WERI-Rb-1 (cell line): Measurements from ENCODE around the gene ENTREP3.
A peak's percentile ranks its signal among the peaks of the same experiment; 100 is the strongest.
"Not testable (repeated sequence)": the region's sequence is repeated elsewhere in the genome, so short reads cannot be mapped to it uniquely, and the experiment has no call there.

Experiments used
- DNase-seq: peaks from one replicate; pipeline ENCODE4 v3.0.0-alpha.2; 2020
- H3K27ac ChIP-seq: fragments of 250-450 bp; sonication (Bioruptor Pico); 2 replicates; pipeline ENCODE4 v1.5.1; 2020; ENCODE audit warnings: mild to moderate bottlenecking, moderate library complexity
- H3K27me3 ChIP-seq: fragments of 250-450 bp; sonication (Bioruptor Pico); 2 replicates; pipeline ENCODE4 v1.5.1; 2021; ENCODE audit warnings: mild to moderate bottlenecking, low read depth, moderate library complexity; ENCODE audit not compliant: insufficient read depth, severe bottlenecking
- H3K36me3 ChIP-seq: fragments of 250-450 bp; sonication (Bioruptor Pico); 2 replicates; pipeline ENCODE4 v1.5.1; 2020; ENCODE audit warnings: mild to moderate bottlenecking, moderate library complexity
- H3K4me3 ChIP-seq: 2 replicates; pipeline ENCODE4 v1.5.1; 2011; ENCODE audit warnings: low read depth, mild to moderate bottlenecking, control low read depth, low read length
- H3K9me3 ChIP-seq: fragments of 250-450 bp; sonication (Bioruptor Pico); 2 replicates; pipeline ENCODE4 v1.5.1; 2021; ENCODE audit warnings: mild to moderate bottlenecking, moderate library complexity; ENCODE audit not compliant: severe bottlenecking
- CTCF ChIP-seq: IDR thresholded peaks from 2 replicates; pipeline ENCODE4 v1.5.1; 2011; ENCODE audit warnings: low read depth, mild to moderate bottlenecking, control low read depth, inconsistent platforms, low read length

The ENTREP3 gene

GRCh38 chr1:155236451-155236850 is 18.8 kb downstream of the ENTREP3 start:
- H3K4me3 ChIP-seq, result no peak overlapping the region
- no peaks in the 10 kb centered on the region for H3K27me3 ChIP-seq
- no peak overlapping the region for H3K27ac ChIP-seq
- peaks cover 28% of the 10 kb centered on the region for H3K36me3 ChIP-seq
- DNase-seq, result no peak
- no peak for TF ChIP-seq CTCF
- no peaks in the 10 kb centered on the region for H3K9me3 ChIP-seq

DNA sequence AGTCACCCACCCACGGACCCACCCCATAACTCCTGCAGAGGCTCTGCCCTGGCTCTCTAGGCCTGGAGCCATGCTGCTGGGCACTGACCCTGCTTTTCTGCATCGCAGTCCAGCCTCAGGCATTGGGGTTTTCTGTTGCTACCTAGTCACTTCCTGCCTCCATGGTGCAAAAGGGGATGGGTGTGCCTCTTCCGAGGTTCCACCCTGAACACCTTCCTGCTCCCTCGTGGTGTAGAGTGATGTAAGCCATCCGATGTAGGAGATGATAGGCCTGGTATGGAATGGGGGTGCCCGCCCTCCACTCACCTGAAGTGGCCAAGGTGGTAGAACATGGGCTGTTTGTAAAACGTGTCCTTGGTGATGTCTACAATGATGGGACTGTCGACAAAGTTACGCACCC is 19.9 kb downstream of the ENTREP3 start:
- not testable (repeated sequence) for H3K27ac ChIP-seq, H3K27me3 ChIP-seq, DNase-seq, H3K9me3 ChIP-seq, H3K4me3 ChIP-seq
- peaks cover 28% of the 10 kb centered on the region for H3K36me3 ChIP-seq

GRCh38 chr1:155233502-155233901 is 21.8 kb downstream of the ENTREP3 start:
- H3K4me3 ChIP-seq, H3K27me3 ChIP-seq, DNase-seq: not testable (repeated sequence)

DNA sequence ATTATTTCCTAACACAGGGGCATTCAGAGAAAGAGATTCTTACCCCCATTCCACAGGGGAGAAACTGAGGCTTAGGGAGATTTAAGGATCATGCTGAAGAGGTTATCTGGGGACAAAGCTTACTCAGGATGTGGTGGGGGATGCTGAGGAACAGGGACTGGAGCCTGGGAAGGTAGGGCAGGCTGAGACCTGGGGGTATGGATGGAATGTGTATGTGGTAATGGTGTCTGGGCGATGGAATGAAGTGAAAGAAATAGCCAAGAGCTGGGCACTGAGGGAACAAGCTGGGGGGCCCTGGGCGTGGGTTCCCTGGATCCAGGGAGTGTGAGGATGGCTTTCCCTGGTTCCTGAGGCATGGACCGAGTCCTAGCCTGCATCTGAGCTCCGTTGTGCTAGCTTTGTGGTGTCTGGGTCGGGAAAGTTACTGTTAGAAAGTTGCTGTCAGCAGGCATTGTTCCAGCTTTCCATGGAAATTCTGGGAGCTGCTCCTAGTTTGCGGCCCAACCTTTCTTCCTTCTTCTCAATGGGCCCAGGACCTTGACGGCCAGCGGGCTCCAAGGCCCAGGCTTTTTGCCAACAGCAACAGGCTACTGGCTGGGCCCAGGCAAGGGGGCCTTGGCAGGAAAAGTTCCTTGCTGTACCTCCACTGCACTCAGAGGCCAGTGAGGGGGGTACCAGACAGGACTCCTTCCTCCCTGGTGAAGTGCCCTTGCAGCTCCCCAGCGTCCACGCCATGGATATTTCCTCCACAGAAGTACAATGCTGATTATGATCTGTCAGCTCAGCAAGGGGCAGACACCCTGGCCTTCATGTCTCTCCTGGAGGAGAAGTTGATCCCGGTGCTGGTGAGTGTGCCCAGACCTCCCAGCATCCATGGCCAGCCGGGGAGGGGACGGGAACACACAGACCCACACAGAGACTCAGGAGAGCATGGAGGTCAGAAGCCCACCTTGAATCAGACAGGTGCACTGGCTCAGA is 23.0 kb downstream of the ENTREP3 start:
- not testable (repeated sequence) for H3K9me3 ChIP-seq, H3K27ac ChIP-seq, DNase-seq, H3K27me3 ChIP-seq, H3K4me3 ChIP-seq
- peaks cover 15% of the 10 kb centered on the region for H3K36me3 ChIP-seq

More at GRCh38 chr1:155233502-155233901, 21.8 kb downstream of the ENTREP3 start:
- not testable (repeated sequence) for H3K27ac ChIP-seq, H3K9me3 ChIP-seq
- H3K36me3 ChIP-seq, result peaks cover 23% of the 10 kb centered on the region

DNA sequence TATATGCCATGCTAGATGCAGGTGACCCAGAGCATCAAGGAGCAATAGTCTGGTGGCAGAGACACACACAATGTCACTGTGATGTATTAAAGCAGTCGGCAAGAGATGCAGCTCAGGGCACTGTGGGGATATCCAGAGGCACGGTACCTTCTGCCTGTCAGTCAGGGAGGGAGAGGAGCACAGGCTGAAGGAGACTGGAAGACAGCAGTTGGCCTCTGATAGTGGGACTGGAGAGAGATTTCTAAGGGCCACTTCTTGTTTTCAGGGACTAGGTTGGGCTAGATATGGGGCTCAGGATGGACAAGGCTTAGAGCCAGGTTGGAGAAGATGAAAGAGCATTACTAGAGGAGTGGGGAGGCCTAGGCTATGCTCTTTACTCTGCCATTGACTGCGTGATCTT is 24.0 kb downstream of the ENTREP3 start:
- H3K27ac ChIP-seq, DNase-seq, H3K36me3 ChIP-seq, H3K4me3 ChIP-seq, H3K9me3 ChIP-seq, H3K27me3 ChIP-seq: not testable (repeated sequence)

DNA sequence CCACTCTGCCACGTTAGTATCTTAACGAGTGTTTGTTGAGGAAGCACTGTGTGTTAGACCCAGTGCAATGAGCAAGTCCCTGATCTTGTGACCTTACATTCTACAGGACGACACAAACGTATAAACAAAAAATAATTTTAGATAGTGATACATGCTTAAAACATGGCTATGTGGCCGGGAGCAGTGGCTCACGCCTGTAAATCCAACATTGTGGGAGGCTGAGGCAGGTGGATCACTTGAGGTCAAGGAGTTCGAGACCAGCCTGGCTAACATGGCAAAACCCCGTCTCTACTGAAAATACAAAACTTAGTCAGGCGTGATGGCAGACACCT is 27.2 kb downstream of the ENTREP3 start:
- no peak for TF ChIP-seq CTCF
- H3K27ac ChIP-seq, result peak overlapping the region; percentile 93
- no peak for DNase-seq
- no peaks in the 10 kb centered on the region for H3K9me3 ChIP-seq
- no peaks in the 10 kb centered on the region for H3K27me3 ChIP-seq
- H3K36me3 ChIP-seq, result peaks cover 19% of the 10 kb centered on the region
- peak overlapping the region; percentile 46 for H3K4me3 ChIP-seq

DNA sequence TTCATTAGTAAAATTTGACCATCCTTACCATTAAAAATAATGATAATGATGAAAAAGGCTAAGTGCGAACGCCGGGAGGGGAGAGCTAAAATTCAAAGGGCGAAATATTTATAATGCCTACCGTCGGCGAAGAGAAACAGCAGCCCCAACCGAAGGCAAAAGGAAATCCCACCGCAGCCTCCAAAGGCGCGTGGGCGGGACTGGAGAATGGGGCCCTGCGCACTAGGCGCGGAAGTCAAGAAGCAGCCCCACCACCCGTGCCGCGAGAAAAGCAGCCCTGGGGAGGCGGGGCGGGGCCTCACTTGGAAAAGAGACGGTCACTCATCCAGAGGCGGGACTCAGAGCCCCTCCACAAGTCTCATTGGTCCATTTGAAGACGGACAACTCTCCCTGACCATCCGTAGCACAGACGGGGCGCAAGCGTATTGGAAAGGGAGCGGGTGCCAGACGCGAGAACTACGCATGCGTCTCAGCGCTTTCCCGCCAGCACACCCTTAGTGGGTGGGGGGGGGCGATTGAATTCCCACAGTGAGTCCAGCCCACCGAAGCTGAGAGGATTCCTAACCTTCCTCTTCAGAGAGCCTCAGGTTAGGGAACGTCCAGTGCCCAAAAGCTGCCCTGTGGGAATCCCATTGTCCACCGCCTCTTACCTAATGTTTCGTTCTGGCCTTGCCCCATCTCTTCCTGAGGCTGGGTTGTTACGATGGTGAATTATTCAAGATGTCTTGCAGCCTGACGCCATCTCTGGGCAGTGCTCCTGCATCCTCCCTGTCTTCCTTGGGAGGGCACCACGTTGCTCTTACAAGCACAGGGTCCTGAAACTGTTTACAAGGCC is 27.8 kb downstream of the ENTREP3 start:
- DNase-seq, result peak; percentile 100
- Histone ChIP-seq H3K27me3 (no peaks in the 10 kb centered on the region), H3K9me3 (no peaks in the 10 kb centered on the region), H3K36me3 (peaks cover 19% of the 10 kb centered on the region), H3K27ac (peak overlapping the region; percentile 93), H3K4me3 (peak overlapping the region; percentile 90)
- peak; percentile 54 for TF ChIP-seq CTCF
